Sigmoid colon (tissue), 7 donors: Measurements from ENCODE around the gene KIF20B. TPM values are rescaled to one million over a fixed set of nuclear protein-coding genes. Genes with fewer than 3 reads are reported as not detected.
"Not testable (repeated sequence)": the region's sequence is repeated elsewhere in the genome, so short reads cannot be mapped to it uniquely, and the experiment has no call there.

Source experiments
- DNase-seq: peaks from one replicate; pipeline ENCODE4 v3.0.0-alpha.2; 2019
- H3K27ac ChIP-seq, 4 donors: fragments of 200-600 bp; sonication (generic); one replicate each; pipeline ENCODE4 v1.5.1; 2016 to 2019; ENCODE audit warnings: mild to moderate bottlenecking in 1 of 4
- H3K27me3 ChIP-seq, 3 donors: fragments of 200-600 bp; sonication (generic); one replicate each; pipeline ENCODE4 v1.5.1; 2019; ENCODE audit warnings: mild to moderate bottlenecking in 1 of 3
- H3K36me3 ChIP-seq, 4 donors: fragments of 200-600 bp; sonication (generic); one replicate each; pipeline ENCODE4 v1.5.1; 2016 to 2019
- H3K4me1 ChIP-seq, 4 donors: fragments of 200-600 bp; sonication (generic); one replicate each; pipeline ENCODE4 v1.5.1; 2017 to 2019
- H3K4me3 ChIP-seq, 4 donors: fragments of 200-600 bp; sonication (generic); one replicate each; pipeline ENCODE4 v1.5.1; 2017 to 2019; ENCODE audit warnings: mild to moderate bottlenecking in 2 of 4, moderate library complexity in 1 of 4
- H3K9me3 ChIP-seq, 4 donors: fragments of 200-600 bp in 3 of 4; sonication (generic) in 3 of 4; one replicate each; pipeline versions ENCODE4 v1.5.1 to v1.6.1; 2013 to 2019
- EP300 ChIP-seq, 4 donors: sonication (generic); formaldehyde crosslinking; IDR thresholded peaks; one replicate each; pipeline ENCODE4 v1.6.1; 2017; ENCODE audit warnings: antibody characterized with exemption in 4 of 4
- POLR2A ChIP-seq, 2 donors: fragments of 450-650 bp; IDR thresholded peaks; one replicate each; pipeline ENCODE4 v1.6.1; 2016; ENCODE audit warnings: antibody characterized with exemption in 2 of 2, mild to moderate bottlenecking in 2 of 2, moderate library complexity in 2 of 2
- POLR2AphosphoS5 ChIP-seq, 4 donors: sonication (generic); formaldehyde crosslinking; IDR thresholded peaks; one replicate each; pipeline ENCODE4 v1.6.1; 2017; ENCODE audit warnings: antibody characterized with exemption in 4 of 4
- WGBS, 2 donors: extraction: QIAGEN DNeasy Blood & Tissue Kit; methylation state at CpG; one replicate each; pipeline ENCODE4 v1.1.7; 2013; 5-methylcytosine and 5-hydroxymethylcytosine counted together
- intact Hi-C: fragments of 100-400 bp; cut with DNase I; formaldehyde crosslinking; loops from one replicate; pipeline ENCODE4 v1.15.1; 2023
- polyA plus RNA-seq, 3 donors: library from polyadenylated mRNA; stranded (reverse); fragments of 200-250 nt; gene quantifications; one replicate each; pipeline ENCODE4 v1.2.3, GENCODE V29; 2013
- total RNA-seq, 4 donors: library from RNA; depleted of rRNA; stranded (reverse); fragments of >200 nt; gene quantifications; one replicate each; pipeline ENCODE4 v1.1.0, GENCODE V29; 2016
- TF ChIP-seq, protein P1 (sequence below), 4 experiments: fragments of 450-650 bp in 3 of 4; fragments of 200-600 bp in 1 of 4; IDR thresholded peaks; one replicate each; pipeline ENCODE4 v1.5.1; 2016 to 2019; ENCODE audit warnings: antibody characterized with exemption in 4 of 4, mild to moderate bottlenecking in 3 of 4, moderate library complexity in 2 of 4
- donor health status: healthy with polysubstance abuse.
- donor health status: Bipolar disorder and iron deficiency.
- donor health status: healthy.

The KIF20B gene
- total and polyA plus RNA-seq, 7 donors, result 0.60 to 5.0 (median 2.5) TPM

GRCh38 chr10:89809766-89810165 lies 108.4 kb downstream of the KIF20B start:
- Histone ChIP-seq H3K9me3 (no peaks in the 10 kb centered on the region), H3K4me1 (no peaks in the 10 kb centered on the region), H3K27ac (no peak overlapping the region), H3K27me3 (no peaks in the 10 kb centered on the region), H3K36me3 (no peaks in the 10 kb centered on the region), H3K4me3 (no peak overlapping the region)
- 80 to 88% methylated on average over 4 of the region's 4 CpGs for WGBS, 2 donors
- no peak for TF ChIP-seq POLR2A (IDR thresholded peaks at IDR 0.05)
- no peak for TF ChIP-seq POLR2AphosphoS5 (IDR thresholded peaks at IDR 0.05)
- TF ChIP-seq, protein P1, sequence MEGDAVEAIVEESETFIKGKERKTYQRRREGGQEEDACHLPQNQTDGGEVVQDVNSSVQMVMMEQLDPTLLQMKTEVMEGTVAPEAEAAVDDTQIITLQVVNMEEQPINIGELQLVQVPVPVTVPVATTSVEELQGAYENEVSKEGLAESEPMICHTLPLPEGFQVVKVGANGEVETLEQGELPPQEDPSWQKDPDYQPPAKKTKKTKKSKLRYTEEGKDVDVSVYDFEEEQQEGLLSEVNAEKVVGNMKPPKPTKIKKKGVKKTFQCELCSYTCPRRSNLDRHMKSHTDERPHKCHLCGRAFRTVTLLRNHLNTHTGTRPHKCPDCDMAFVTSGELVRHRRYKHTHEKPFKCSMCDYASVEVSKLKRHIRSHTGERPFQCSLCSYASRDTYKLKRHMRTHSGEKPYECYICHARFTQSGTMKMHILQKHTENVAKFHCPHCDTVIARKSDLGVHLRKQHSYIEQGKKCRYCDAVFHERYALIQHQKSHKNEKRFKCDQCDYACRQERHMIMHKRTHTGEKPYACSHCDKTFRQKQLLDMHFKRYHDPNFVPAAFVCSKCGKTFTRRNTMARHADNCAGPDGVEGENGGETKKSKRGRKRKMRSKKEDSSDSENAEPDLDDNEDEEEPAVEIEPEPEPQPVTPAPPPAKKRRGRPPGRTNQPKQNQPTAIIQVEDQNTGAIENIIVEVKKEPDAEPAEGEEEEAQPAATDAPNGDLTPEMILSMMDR (IDR thresholded peaks at IDR 0.05), result no peak
- TF ChIP-seq EP300 (IDR thresholded peaks at IDR 0.05), result no peak
- intact Hi-C loops, result no loop called here
- no peak for DNase-seq

DNA sequence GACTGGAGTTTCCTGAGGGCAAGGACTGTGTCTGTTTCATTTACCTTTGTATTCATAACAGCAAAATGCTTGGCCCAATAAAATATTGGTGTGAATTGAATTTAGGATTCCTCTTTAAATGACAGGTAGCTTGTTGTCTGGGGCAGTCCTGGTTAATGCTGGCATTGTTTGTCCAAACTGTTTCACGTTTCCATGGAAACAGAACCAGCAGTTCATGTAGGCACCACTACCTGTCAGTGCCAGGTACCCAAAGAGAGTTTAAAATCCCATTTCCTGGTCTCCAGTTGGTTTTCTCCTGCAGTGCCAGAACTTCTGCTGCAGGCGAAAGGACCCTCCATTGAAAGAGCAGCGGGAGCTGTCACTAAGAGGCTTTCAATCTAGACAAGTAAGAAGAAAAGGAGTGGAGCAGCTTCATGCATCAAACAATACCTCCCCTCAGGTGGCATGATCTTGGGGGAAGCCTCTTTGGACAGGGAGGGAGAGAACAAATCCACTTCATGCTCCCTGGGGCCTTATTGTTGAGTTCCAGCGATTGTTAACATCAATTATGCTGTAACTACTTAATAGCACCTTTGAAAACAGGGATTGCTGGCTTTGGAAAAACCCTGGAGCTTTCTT lies 109.6 kb downstream of the KIF20B start:
- WGBS, 2 donors, result 78 to 85% methylated on average over 4 of the region's 4 CpGs
- Histone ChIP-seq H3K27me3 (no peaks in the 10 kb centered on the region), H3K4me1 (no peaks in the 10 kb centered on the region), H3K4me3 (no peak overlapping the region), H3K9me3 (no peaks in the 10 kb centered on the region), H3K36me3 (no peaks in the 10 kb centered on the region), H3K27ac (no peak overlapping the region)
- TF ChIP-seq POLR2AphosphoS5 (IDR thresholded peaks at IDR 0.05), result no peak
- no peak for DNase-seq
- intact Hi-C loops, result no loop called here

DNA sequence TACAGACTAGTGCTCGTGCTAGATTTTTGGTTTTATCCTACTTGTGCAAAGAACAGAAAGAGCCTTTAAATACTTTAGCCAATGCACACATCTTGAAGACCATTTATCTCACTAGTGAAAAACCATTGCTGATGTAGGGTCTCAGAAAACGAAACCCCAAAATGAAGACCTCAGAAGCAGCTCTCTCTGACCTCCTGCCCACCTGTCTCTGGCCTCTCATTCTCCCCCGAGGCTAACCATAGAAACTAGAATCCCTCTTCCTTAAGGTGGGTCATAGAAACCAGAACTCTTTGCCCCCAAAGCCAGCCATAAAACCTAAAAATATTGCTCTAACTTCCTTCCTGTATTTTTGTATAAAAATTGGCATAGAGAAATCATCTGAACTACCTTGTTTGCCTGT lies 112.2 kb downstream of the KIF20B start:
- no peak for DNase-seq
- 45 to 53% methylated on average over 3 of the region's 3 CpGs for WGBS, 2 donors

GRCh38 chr10:89814278-89814677 lies 112.9 kb downstream of the KIF20B start:
- Histone ChIP-seq H3K9me3 (no peaks in the 10 kb centered on the region), H3K27ac (no peak overlapping the region), H3K4me1 (no peaks in the 10 kb centered on the region), H3K36me3 (no peaks in the 10 kb centered on the region), H3K4me3 (no peak overlapping the region), H3K27me3 (no peaks in the 10 kb centered on the region)
- WGBS, 2 donors, result 81 to 86% methylated on average over 1 of the region's 1 CpG
- intact Hi-C loops, result no loop called here
- TF ChIP-seq POLR2AphosphoS5 (IDR thresholded peaks at IDR 0.05), result no peak
- no peak for TF ChIP-seq POLR2A (IDR thresholded peaks at IDR 0.05)
- TF ChIP-seq, protein P1 (IDR thresholded peaks at IDR 0.05), result no peak
- TF ChIP-seq EP300 (IDR thresholded peaks at IDR 0.05), result no peak
- no peak for DNase-seq

More for the DNA sequence above, 112.2 kb downstream of the KIF20B start:
- H3K4me1 ChIP-seq, result no peaks in the 10 kb centered on the region
- TF ChIP-seq, protein P1 (IDR thresholded peaks at IDR 0.05), result no peak
- TF ChIP-seq EP300 (IDR thresholded peaks at IDR 0.05), result no peak
- TF ChIP-seq POLR2A (IDR thresholded peaks at IDR 0.05), result no peak
- no peak for TF ChIP-seq POLR2AphosphoS5 (IDR thresholded peaks at IDR 0.05)
- H3K4me3 ChIP-seq, result no peak overlapping the region
- H3K9me3 ChIP-seq, result no peaks in the 10 kb centered on the region
- H3K27ac ChIP-seq, result no peak overlapping the region
- no peaks in the 10 kb centered on the region for H3K36me3 ChIP-seq
- intact Hi-C loops, result no loop called here
- H3K27me3 ChIP-seq, result no peaks in the 10 kb centered on the region

DNA sequence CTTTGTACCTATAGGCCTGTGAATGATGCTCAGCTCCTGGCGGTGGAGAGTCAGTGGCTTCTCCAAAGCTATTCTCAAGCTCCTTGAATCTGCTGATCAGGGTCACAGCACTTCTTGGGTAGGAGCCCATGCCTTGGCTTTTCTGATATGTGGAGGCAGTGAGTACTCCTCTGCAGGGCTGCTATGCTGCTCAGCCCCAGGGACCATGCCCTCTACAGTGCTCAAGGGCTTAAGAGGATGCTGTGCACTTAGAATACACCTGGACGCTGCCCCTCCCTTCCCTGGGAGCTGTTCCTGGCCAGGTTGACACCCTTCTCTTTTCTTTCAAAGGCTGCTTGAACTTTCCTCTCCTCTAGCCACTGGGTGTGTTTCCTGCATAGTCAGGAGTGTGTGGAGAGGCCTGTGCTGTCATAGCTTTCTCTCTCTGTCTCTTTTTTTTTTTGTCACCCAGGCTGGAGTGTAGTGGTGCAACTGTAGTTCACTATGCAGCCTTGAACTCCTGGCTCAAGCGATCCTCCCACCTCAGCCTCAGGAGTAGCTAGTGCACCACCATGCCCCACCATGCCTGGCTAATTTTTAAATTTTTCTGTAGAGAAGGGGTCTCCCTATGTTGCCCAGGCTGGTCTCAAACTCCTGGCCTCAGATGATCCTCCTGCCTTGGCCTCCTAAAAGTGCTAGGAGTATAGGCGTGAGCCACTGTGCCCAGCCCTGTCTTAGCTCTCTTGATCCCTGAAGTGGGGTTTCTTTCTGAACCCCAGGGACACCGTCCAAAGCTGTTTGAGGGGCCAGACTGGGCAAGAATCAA lies 113.9 kb downstream of the KIF20B start:
- no peaks in the 10 kb centered on the region for H3K9me3 ChIP-seq
- H3K27ac ChIP-seq, result no peak overlapping the region
- no peaks in the 10 kb centered on the region for H3K4me1 ChIP-seq
- no peak for DNase-seq
- H3K27me3 ChIP-seq, result no peaks in the 10 kb centered on the region
- 78 to 86% methylated on average over 5 of the region's 5 CpGs for WGBS, 2 donors
- TF ChIP-seq POLR2AphosphoS5 (IDR thresholded peaks at IDR 0.05), result no peak
- no peak for TF ChIP-seq EP300 (IDR thresholded peaks at IDR 0.05)
- TF ChIP-seq POLR2A (IDR thresholded peaks at IDR 0.05), result no peak
- TF ChIP-seq, protein P1 (IDR thresholded peaks at IDR 0.05), result no peak
- H3K4me3 ChIP-seq, result no peak overlapping the region
- intact Hi-C loops, result no loop called here
- H3K36me3 ChIP-seq, result no peaks in the 10 kb centered on the region

- H3K27me3 ChIP-seq, DNase-seq, H3K9me3 ChIP-seq, H3K27ac ChIP-seq, H3K4me3 ChIP-seq, intact Hi-C loops, H3K4me1 ChIP-seq, H3K36me3 ChIP-seq: not testable (repeated sequence)
- 68 to 89% methylated on average over 3 of the region's 3 CpGs for WGBS, 2 donors
Observed at GRCh38 chr10:89819008-89819407, 117.6 kb downstream of the KIF20B start.
